ENCODE measurements around the gene TNFSF4.

TNFSF4 gene

DNA sequence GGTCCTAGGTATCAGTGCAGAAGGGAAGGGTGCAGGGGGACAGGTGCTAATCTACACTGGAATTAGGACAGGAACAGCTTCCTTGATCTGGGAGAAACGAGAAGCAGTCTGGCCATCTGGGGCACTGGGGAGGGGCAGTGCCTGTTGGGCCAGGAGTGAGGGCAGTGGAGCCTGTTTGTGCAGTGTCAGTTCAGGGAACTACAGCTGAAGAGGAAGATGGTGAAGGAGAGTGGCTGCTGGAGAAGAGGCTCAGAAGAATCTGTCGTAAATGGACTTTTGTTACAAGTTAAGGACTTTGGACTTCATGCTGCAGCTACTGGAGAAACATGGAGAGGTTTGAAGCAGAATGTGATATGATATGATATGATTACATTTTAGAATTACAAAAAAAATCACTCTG lies 3.2 kb upstream of the TNFSF4 start:
- DNase-seq = peak in 1 of 2 experiments; percentile 6

DNA sequence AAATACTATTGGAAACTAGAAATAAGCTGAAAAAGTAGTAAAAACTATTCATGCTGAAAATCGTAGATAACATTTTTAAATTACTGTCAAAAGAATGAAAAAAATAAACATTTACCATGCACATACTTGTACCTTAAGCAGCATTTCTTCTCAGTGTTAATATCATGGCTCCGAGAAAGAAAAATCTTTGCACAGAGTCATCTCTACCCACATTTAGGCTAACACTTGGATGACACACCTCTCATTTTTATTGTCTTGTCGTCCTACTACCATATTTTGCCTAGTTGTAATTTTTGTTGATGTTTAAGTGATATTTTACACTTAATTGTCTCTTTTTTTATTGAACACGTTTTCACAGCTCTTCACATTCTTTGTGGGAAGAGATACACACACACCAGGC lies 1.7 kb upstream of the TNFSF4 start:
- no peak for DNase-seq

DNA sequence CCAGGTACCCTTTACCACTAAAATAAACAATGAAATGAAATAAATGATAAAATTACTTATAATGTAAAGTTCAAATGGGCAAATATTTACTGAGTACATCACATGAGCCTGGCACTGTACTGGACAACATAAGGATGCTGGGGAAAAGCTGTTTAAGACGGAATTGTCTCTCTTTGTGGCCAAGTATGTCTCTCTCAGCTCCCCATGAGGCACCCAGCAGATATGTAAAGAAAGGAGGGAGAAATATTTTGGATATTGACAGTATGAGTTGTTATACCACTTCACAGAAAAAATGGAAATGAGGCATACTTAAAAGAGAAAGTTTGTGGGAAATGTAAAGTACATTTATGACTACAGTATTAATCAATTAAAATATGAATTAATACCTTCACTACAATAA lies 1.0 kb upstream of the TNFSF4 start:
- no peak for DNase-seq

DNA sequence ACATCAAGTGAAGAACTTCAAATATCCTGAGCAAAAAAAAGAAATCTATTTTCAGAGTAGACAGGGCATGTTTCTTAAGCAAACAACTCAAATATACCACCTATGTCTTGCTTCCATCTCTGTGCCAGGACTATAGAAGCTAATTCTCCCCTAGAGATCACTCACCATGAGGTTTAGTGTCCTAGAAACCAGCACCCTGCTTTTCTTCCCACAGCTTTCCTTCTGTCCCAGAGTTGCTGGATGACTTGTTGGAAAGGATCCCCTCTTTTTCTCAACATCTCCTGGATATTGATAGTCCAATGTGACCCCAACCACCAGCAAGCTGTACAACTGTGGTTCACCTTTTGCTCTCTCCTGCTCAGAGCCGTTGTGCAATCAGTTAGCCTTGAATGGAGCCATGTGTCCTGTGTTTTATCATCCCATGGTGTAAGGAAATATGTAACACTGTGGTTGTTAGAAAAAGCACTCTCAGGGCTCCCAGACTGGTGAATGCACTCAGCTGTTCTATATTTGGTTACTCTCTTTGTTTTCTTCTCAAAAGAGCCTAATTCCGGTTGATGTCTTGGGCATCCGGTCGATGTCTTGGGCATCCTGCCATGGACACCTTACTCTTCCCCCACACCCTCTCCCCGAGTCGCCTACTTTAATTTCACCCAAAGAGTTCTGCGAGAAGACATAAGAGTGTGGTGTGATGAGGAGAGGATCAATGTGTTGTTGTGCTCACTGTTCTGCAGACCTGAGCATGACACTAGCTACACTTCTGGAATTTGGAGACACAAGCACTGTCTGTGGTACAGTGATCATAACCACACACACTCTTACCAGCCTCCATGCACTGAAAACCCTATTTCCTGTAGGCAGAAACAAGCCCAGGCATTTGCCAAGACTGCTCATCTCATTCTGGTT lies 1.7 kb downstream of the TNFSF4 start:
- peak; percentile 76 to 86 for DNase-seq

DNA sequence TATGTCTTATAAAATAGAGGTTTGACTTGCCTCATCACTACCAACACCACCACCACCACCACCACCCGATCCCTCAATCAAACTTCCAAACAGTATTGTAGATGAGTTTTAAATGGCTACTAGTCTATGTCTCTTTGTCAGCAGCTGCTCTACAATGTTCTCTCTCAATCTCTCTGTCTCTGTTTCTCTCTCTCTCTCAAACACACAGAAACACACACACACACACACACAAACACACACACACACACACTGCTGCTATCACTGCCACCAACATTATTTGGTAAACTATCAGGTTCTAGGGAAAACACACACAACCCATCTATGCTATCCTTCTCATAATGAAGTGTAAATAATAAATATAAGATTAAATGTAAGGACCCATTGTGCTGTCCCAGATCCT lies 2.4 kb downstream of the TNFSF4 start:
- DNase-seq = no peak

DNA sequence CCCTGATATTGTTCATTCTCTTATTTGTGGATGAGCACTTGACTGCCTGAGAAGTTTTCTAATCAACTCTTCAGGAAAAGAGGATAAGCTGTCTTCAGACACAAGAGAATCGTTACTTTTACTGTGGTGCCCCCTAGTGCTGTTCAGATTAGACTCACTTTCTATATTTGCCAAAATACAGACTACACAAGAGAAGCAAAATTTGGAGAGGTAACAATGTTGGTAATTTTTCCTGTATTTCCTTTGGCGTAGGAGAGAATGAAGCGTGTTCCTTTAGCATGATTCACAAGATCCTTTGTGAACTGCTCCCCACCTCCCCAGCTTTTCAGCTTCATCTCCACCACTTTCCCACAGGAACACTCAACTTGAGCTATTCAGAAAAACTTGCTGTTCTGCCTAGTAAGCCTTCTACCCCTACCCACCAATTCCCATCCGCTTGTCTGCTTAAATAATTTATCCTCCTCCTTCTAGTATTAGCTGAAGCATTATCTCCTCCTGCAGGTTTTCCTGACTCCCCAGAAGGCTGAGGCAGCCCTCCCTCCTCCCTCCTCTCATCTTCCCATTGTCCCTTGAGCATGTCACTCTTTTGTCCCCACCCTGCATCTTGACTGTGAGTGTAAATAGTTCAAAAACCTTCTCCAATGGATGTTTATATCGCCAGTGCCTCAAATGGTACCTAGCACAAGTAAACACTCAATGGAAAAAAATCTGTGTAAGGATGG lies 4.5 kb downstream of the TNFSF4 start:
- DNase-seq = peak; percentile 68 to 82

DNA sequence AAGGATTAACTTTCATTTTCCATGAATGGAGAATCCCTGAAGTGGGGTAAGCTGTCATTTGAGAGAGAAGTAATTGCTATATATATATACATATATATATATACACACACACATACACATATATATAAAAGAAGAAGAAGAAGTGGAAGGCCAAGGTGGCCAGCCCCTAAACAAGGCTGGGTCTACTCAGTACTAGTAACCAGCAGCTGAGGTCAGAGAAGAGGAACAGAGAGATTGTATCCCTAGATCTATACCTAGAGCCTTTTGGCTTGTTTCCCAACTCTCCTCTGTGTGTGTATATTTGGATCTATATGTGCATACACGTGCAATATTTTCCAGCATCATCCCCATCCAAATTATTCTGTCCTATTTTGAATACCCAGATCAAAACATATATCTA lies 5.2 kb downstream of the TNFSF4 start:
- no peak for DNase-seq

DNA sequence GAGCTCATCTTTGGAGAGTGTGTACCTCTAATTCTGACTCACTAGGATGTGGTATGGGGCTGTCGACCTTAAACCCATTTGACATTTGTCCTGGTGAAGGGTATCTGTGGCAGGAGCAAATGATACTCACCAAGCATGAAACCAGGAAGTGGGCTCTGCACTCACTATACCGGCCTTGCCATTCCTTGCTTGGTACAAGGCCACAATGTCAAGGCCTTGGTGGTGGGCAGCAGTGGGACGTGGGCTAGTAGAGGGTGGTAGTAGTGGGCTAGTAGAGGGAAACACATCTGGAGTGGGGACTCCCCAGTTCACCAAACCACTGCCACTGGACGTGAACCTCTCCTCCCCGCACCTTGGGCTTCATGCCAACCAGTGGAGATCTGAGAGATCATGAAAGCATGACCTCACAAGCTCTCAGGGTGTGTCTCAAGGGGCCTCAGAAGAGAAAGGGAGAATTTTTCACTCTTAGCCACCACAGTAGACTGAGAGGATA lies 11.5 kb downstream of the TNFSF4 start:
- DNase-seq = no peak

DNA sequence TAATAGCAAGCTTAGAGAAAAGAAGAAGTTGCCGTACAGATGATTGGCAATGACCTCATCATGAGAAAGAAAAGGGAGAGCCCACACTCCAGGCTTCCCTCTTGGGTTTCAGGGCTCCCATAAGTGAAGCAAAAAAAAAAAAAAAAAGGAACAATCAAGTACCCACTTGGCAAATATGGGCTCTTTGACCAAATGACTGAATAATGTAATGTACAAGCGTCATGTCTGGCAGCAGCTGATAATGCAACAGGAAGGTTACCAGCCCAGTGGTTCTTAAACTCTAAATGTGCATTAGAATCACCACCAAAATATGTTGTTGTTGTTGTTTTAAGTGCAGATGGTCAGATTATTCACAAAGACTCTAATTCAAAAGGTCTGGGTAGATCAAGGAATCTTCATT lies 13.5 kb downstream of the TNFSF4 start:
- DNase-seq = peak; percentile 36 to 48

DNA sequence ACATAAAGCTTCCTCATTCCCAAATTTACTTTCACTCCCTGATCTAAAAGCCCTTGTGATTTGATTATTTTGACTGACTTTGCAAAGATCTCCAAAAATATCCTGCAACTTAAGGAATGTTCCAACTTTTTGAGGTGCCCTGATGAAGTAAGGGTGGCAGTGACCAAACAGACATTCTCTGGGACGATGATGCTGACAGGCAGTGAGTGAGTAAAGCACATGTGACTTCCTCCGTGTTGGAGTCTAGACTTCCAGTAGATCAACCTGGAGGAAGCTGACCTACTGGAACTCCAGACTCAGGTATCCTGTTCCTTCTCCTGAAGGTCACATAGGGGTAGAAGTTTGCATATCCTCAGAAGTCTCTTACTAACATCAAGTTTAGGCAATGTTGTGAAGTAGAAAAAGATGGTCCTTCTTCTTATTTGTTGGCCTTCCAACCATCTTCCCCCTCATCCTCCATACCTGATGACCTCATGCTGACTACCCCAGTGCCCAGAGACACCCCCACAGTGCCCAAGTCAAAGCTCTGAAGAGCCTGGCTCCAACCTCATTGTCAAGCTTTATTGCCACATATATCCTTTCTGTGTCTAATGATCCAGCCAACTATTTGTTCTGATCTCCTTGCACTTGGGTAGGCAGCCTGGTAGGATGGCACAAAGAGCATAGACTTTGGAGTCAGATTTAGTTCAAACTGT lies 16.0 kb downstream of the TNFSF4 start:
- DNase-seq = no peak

DNA sequence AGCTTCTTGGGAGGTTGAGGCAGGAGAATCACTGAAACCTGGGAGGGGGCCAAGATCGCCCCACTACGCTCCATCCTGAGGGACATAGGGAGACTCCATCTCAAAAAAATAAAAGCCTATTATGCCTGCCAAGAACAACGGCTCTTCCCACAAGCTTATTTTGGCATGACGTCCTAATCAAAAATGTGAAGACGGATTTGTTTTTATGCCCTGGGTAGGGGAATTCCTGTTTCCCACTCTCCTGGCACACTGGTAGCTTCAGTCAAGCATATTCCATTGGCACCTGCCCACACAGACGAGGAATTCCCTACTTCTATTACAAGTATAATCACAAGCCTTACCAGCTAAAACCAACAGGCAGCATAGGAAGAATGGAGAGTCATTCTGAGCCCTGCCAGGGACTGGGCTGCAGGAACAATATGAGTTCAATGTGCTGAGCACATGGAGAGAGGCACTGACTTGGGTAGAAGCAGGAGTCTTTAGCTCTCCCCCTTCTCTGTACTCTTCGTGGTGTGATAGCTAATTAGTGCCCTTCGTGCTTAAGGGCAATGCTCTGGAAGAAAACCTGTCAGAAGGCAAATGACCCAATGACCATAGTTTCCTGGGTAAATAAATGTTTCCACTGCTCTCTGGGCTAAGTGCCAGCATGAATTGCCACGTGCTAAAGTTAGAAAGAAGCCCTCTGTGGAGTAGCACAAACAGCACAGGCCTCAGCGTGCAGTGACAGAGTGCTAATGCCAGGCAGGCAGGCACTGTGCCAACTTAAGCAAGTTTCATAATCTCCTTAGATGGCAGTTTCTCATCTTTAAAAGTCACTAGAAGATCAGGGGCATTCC lies 16.8 kb downstream of the TNFSF4 start:
- peak; percentile 26 to 29 for DNase-seq

DNA sequence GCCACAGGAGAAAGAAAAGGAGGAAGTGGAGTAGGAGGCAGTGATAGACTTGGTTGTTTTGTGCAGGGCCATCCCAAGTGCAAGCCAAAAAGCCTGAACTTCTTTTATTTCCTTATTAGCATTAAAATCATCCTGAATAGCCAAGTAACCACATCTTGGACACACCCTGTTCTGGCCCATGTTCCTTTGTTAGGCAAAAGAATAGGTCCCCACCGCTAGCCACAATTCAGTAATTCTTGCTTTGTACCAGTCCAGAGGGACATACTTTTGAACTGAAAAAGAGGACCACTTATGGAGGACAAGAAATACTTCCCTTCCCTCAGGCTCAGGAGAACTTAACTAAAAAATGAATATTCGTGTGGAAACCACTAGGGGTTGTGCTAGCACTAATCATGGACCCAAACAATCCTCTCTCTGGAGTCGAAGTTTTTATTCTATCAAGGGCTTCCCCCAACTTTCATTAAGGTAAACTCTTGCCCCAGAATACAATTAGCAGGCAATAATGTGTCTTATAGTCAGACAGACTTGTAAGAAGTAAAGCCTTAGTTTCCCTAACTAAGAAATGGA lies 19.4 kb downstream of the TNFSF4 start:
- DNase-seq = no peak

DNA sequence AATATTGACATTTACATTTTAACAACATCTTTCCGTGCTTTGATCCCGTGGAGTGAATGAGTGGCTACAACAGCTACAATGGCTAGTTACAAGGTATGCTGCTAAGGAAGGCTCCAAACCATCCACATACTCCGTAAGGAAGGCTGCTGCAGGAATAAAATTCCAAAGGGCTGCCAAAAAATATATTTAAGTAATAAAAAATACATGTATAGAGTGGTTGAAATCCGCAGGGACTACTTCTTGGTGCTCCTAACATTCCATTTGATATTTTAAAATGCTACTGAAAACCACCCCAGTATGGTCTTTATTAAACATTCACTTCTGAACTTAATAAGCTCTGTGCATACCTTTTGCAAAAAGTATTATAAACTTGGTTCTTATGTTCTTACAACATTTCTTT lies 25.3 kb downstream of the TNFSF4 start:
- no peak for DNase-seq

DNA sequence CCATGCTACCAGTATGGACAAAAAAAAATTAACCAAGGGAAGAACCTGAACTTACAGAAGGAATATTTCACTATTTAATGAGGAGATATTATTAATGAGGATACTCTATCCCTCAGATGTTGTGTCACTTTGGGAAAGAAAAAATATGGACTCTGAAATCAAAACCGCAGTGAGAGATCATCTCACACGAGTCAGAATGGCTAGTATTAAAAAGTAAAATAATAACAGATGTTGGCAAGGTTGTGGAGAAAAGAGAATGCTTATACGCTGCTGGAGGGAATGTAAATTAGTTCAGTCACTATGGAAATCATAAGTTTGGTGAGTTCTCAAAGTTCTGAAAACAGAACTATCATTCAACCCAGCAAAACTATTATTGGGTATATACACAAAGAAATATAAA lies 30.9 kb downstream of the TNFSF4 start:
- no peak for DNase-seq

DNA sequence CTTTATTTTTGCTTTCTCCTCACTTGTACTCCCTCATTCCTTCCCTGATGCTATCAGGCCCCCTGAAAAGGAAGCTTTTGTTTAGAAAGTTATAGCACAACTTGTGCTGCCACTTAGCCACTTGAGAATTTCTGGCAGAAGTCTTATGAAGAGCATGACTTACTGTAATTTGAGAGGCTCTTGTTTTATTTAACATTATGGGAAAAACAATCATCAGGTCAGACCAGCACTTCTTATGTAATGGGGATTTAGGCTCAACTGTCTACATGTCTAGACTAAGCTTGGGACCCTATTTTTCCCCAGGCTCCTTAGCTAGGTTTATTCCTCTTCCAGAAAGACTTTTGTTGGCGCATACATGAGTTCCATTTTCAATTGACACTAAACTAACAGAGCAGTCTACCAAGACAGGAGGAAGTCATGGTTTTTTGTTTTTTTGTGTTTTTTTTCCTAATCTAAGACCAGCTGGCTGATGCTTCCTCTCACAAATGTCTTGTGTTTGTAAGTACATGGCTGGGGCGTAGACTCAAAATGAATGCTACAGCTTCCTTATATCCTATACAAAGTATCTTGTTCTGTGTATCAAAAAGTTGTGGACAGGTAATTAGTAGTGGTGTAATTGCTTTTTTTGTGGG lies 31.5 kb downstream of the TNFSF4 start:
- DNase-seq = peak in 1 of 2 experiments; percentile 6

DNA sequence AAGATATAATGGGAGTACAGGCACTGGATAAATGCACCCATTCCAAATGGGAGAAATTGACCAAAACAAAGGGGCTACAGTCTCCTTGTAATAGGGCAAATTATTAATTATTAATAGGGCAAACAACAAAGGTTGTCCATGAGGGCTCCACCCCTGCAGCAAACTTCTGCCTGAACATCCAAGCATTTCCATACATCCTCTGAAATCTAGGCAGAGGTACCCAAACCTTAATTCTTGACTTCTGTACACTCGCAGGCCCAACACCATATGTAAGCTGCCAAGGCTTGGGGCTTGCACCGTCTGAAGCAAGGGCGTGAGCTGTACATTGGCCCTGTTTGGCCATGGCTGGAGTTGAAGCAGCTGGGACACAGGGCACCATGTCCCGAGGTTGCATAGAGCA lies 33.7 kb downstream of the TNFSF4 start:
- DNase-seq = no peak

DNA sequence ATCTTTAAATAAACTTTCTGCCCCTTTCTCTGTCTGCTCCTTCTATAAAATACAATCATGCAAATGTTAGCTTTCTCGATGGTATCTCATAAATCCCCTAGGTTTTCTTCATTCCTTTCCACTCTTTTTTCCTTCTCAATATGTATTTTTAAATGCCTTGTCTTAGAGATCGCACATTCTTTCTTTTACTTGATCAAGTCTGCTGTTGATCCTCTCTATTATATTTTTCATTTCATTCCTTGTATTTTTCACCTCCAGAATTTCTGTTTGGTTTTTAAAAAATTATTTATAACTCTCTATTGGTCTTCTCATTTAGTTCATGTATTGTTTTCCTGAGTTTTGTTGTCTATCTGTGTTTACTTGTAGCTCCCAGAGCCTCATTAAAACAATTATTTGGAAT lies 36.0 kb downstream of the TNFSF4 start:
- no peak for DNase-seq

DNA sequence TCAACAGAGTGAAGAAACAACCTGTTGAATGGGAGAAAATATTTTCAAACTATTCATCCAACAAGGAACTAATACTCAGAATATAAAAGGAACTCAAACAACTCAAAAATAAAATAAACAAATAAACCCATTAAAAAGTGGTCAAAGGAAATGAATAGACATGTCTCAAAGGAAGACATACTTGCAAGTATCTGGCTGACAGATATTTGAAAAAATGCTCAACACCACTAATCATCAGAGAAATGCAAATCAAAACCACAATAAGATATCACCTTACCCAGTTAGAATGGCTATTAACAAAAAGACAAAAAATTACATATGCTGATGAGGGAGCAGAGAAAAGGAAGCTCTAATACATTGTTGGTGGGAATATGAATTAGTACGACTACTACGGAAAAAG lies 38.2 kb downstream of the TNFSF4 start:
- no peak for DNase-seq

DNA sequence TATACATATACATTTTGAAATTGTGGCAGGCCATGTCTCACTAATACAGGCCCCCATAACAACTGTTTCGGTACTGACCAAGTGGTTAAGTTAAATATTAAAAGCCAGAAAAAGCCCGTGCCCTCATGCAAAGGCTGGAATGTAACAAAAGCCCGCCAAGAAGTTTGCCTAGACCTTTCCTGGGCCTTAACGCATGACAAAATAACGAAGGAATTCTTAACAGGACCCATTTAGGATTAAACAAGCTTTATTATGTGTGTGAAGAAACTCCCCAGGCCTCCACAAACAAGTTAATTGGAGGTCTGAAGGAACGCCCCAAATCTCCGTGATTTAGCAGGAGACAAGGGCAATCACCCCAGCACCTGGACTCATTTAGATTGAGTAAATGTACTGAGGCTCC lies 42.4 kb downstream of the TNFSF4 start:
- DNase-seq = no peak

DNA sequence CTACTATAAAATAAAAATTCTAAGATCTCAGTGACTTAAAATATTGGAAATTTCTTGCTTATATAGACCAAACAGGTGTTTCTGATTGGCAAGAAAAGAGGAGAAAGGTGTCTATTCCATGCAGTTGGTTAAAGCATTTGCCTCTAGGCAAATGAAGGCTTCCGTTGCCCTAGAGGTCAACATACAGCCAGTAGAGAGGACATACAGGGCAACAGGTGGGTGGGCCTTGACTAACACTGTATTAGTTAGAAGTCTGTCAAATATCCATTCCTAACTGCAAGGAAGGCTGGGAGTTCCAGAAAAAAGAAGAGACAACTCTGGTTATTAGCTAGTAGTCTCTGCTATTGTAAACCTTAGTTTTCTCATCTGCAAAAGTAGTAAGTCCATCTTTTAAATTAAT lies 43.0 kb downstream of the TNFSF4 start:
- DNase-seq = no peak

DNA sequence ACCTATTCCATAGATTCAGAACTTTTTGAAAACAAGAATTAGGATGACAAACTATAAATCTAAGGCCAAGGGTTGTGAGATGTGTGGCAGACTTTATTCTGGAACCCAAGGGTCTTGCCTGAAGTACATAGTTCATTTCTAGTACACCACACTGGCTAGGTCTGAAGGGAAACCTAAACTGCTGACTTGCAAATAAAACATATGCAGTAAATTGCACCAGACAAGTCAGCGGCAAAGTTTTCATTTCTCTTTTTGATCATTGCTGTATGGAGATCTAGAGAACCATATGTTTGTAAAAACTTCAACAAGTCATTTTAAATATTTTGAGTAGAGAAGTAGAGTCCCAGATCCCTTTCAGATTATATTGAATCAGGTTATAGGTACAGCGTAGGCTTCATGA lies 43.9 kb downstream of the TNFSF4 start:
- no peak for DNase-seq

DNA sequence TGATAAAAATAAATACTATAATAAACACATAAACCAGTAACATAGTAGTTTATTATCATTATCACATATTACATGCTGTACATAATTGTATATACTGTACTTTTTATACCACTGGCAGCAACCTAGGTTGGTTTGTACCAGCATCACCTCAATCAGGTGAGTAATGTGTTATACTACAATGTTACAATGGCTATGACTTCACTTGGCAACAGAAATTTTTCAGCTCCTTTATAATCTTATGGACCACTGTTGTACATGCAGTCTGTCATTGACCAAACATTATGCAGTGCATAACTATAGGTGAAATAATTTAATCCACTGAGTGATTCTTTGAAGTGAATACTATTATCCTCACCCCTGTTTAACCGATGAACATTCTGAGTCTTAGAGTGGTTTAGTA lies 44.5 kb downstream of the TNFSF4 start:
- no peak for DNase-seq
